Pons (tissue), 1 donor: ENCODE data around the gene POPDC2.
A peak's percentile ranks its signal among the peaks of the same experiment; 100 is the strongest.
"Not testable (repeated sequence)": the region's sequence is repeated elsewhere in the genome, so short reads cannot be mapped to it uniquely, and the experiment has no call there.

Experiments used
- DNase-seq: peaks from one replicate; pipeline ENCODE4 v3.0.0-alpha.2; 2016; ENCODE audit warnings: low spot score

Gene POPDC2, protein sequence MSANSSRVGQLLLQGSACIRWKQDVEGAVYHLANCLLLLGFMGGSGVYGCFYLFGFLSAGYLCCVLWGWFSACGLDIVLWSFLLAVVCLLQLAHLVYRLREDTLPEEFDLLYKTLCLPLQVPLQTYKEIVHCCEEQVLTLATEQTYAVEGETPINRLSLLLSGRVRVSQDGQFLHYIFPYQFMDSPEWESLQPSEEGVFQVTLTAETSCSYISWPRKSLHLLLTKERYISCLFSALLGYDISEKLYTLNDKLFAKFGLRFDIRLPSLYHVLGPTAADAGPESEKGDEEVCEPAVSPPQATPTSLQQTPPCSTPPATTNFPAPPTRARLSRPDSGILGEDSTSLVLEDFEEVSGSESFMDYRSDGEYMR

DNA sequence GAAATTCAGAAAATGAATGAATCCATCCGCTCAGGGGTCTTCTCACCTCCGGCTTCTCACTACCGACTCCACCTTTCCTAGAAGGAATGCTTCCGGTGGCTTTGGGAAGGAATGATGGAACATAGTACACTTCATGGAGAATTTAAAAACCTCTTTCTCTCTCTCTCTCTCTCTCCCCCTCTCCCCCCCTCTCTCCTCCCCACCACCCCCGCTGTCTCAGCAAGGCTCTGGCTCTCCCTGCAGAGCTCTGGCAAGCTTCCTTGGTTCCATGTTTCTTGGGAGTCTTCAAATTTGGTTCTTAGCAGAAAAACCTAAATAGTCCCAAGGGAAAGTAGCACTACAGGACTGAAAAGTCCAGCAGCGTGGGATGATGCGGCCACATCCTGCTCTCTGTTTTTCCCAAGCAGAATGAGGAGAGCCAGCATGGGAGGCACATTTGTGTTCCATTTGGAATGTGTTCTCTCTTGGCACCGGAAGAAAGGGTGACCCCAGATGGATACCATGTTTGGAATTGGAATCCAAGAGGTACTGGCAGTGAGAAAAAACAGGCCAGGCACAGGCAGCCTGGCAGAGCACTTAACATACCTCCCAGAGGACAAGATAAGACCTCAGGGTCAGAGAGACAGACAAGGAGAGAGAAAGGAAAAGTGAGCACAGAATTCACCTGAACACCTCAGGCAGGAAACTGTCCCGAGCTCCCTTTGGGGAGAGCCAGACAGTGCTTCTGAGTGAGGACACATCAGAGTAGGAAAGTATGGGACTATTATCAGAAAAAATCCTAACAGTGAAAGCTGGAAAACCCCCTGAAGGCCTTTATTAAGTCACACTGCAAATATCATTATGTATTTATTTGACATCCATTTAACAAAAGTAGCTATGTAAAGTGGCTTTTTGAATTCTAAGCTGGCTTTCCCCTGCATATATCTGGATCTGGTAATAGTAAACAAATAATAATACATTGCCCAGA lies at the start of gene POPDC2:
TSS of gene POPDC2 (minus strand) at position 116 of the 967 bp plus-strand sequence. CDS start 166 bp downstream, outside the sequence.
- no peak for DNase-seq

DNA sequence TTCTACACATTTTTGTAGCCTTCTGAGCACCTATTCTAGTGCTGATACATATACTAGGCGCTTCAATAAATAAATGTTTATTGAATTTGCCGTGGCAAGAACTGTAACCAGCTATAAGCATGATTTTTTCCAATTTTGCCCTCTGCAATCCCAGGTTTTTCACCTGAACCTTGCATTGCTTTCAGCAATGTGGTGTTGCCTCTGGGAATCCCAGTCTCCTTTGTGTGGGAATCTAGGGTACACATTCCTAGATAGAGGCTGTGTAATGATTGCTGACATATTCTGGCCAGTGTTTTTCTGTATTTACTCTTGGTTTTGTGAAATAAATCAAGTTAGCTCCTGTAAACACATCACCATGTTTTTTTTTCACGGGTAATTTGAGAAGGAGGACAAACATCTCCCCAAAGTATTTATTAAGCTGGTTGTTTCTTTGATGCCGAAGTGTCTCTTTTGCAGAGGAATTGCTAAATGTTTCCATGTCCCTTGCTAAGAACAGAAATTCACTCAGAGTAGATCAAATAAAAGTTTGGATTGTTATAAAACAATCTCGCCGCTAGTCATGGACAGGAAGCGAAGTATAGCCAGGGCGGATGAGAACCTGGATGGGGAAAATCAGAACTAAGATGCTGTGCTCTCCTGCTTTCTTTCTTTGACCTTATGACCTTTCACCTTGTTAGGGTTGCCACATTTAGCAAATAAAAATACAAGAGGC lies 43.6 kb upstream of the POPDC2 start:
- DNase-seq, result no peak

DNA sequence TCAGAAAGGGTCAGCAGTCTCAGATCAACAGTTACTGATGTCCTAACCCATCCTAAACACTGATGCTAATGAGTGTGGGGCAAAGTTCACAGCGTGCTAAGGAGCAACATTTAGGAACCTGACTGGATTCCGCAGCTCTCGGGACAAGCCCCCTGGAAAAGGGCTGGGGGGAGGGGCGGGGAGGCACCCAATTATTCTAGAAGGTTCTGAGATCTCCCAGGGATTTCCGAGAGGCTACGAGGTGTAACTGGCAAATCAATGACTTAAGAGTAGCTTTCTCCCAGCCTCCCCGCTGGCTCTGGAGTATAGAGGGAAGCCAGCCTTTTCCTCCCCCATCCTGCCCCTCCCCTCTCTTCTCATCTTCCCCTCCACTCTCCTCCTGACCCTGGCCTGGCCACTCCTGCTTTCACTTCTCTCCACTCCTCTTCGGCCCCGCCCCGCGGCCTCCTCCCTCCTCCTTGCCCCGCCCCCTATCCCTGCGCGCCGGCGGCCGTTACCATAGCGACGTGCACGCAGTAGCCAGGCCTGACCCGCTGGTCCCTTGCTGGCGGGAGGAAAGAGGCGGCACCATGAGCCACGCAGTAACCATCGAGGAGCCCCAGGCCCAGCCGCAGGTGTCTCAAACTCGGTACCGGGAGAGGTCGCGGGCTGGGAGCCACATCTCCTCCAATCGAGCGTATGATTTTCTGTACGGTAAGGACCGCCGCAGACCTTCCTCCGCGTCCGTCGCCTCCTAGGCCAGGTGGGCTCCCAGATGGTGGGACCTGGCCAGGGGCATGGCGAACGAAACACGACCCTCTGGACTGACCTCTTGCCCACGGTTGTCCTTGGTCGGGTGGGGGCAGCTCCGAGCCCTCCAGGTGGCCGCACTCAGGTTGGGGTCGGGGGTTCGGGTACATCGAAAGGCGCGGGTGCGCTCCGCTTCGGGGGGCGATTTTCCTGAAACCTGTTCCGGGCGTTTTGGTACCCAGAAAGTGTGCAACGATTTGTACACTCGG lies 42.4 kb upstream of the POPDC2 start, which contains the start of gene CFAP91:
TSS of gene CFAP91 (plus strand) at position 493 of the 998 bp plus-strand sequence. CDS start at position 570, 77 bp downstream.
- peak; percentile 92 for DNase-seq

DNA sequence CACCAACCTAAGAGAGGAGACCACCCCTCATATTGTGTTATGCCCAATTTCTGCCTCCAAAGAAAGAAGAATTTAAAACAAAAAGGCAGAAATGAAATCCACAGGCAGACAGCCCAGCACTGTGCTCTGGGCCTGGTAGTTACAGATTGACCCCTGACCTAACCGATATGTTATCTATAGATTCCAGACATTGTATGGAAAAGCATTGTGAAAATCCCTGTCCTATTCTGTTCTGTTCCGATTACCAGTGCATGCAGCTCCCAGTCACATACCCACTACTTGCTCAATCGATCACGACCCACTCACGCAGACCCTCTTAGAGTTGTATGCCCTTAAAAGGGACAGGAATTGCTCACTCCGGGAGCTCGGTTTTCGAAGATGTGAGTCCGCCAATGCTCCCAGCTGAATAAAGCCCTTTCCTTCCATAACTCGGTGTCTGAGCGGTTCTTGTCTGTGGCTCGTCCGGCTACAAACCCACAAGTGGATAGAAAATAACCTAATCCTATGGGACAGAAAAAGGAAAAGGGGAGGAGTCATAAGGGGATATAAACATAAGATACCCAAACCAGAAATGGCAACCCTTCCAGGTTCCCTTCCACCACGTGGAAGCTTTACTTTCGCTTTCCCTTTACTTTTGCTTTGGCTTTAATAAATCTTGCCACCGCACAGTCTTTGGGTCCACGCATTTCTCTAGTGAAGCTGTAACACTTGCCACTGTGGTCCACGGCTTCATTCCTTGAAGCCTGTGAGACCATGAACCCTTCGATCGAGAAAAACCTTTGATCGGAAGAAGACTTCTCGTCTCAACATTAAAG lies 40.7 kb upstream of the POPDC2 start:
- no peak for DNase-seq

DNA sequence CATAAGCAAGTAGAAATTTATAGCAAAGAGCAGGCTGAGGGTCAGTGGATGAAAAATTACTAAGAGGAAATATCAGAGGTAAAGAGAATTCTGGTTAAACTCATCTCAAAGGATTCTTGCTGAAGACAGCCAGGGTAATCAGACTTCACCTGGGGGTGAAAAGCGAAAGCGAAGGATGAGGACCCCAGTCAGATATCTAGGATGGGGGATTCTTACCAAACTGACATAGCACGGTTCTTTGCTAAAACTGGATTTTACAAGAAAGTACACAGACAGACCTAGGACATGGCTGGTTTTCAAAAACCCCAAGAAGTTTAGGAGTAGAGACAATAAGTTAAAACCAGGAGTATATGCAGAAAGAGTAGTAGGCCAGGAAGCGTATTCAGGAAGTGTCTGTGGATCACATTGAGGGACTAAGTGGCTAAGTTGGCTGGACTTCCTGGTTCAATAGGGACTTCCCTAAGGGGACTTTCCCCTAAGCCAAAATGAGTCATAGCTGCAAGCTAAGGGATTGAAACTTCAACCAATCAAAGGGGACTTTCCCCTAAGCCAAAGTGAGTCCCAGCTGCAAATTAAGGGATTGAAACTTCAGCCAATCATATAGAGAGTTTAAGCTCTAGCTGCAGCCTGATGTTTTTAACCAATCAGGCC lies 40.0 kb upstream of the POPDC2 start:
- DNase-seq, result peak; percentile 52

DNA sequence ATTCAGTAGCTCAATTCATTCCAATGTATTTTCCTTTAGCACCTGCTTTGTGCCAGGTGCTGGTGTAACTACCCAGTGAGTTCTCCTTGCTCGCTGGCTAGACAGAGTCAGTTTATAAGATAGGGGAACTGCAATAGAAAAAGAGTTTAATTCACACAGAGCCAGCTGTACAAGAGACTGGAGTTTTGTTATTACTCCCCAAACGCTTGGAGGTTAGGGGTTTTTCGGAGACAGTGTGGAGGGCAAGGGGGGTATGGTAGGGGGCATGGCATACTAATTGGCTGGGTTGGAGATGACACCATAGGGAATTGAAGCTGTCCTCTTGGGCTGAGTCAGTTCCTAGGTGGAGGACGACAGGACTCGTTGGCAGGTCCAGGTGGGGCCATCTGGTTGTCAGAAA lies 37.0 kb upstream of the POPDC2 start:
- DNase-seq, result no peak

DNA sequence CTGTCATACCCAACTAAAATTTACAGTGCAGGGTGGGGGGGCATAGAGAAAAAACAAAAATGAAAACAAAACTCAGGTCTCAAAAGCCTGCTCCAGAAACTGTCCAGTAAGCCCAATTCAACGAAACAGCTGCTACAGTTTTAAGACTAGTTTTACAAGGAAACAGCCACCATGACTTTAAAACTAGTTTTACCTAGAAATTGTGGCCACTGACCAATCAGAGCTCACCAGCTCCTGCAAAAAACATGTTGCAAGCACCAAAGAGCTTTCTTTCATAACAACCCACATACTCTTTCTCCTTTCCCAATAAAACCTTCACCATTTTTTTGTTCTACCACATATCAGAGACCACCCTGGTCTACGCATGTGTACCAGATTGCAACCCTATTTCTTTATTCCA lies 35.1 kb upstream of the POPDC2 start:
- DNase-seq, result no peak

DNA sequence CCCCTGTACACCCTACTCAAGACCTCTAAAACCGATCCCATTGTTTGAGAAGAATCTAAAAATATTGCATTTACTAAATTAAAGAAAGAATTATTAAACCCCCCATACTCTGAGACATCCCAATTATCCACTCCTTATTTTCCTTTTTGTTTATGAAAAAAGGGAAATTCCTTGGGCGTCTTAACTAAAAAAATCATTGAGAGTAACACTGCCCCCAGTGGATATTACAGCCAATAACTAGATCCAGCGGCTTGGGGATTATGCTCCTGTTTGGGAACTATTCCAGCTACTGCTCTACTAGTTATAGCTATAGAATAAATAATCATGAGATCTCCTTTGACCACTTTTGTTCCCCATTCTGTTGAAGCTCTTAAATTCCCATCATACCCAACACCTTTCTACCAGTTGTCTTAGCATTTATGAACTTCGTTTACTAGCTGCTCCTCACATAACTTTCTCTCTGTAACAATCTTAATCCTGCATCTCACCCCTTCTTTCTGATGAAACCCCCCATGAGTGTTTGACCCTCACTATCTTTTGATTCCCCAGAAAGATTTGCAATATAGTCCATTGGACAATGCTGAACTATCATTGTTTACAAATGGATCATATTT lies 29.8 kb upstream of the POPDC2 start:
- no peak for DNase-seq

DNA sequence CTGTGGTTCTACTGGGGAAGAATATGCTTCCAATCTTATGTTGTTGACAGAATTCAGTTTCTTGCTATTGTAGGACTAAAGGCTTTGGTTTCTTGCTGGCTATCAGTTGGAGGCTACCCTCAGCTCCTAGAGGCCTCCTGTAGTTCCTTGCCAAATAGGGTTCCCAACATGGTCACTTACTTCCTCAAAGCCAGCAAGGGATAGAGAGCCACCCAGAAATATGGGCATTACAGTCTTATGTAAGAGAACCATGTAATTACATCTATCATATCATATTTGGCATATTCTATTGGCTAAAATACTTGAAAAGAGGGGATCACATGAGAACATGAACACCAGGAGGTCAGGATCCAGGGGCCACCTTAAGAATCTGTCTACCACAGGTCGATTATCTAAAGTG lies 23.0 kb upstream of the POPDC2 start:
- DNase-seq, result no peak

DNA sequence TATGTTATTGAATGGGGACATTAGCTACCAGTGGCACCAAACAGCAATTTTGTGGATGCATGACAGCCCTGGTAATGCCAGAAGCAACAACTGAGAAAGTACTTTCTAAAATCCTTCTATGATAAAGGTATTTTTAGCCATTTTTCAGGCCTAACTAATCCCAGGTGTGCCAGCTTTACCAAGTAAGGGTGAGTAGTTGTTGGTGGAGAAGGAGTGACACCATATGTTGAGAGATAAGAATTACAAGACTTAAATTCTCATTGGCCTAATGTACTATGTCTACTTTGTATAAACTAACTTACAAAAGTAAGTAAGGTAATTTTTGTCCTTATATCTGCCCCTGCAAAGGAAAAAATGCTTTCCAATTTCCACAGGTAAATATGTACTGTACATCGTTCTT lies 20.9 kb upstream of the POPDC2 start:
- DNase-seq, result no peak

DNA sequence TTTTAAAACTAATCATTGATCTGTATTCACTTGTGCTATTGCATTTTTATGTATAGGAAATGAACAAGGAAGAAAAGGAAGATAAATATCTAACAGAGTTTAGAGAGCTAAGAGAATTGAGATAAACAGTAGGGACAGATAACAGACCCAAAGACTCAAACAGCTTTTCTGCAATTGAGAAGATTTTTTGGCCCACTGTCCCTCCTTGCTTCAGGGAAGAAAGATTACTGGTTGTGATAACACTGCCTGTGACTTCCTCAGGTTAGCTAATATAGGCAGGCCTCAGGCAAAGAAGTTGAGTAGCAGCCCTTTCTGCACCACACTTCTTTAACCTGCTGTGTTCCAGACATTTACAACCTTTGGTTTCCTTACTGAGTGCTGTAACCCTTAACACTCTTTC lies 19.5 kb upstream of the POPDC2 start:
- no peak for DNase-seq

DNA sequence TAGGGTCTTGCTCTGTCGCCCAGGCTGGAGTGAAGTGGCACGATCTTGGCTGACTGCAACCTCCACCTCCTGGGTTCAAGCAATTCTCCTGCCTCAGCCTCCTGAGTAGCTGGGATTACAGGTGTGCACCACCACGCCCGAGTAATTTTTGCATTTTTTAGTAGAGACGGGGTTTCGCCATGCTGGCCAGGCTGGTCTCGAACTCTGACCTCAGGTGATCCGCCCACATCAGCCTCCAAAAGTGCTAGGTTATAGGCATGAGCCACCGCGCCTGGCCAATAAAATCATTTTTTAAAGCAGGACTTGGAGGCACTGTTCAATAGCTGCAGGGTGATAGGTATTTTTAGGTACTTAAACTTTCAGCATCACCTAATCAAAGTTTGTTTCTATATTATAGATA lies 17.8 kb upstream of the POPDC2 start:
- not testable (repeated sequence) for DNase-seq

DNA sequence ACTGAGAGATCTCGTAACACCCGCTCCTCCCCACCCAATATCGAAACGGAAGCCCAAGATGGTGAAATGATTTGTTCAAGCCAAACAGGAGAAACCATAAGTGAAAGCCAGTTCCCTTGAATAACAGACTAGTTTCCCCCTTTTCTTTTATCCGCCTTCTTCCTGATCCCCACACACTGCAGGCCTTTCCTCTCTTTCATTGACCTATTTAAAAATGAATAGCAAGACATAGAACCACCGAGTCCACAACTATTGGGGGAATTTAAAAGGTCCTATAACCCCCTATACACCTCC lies 17.2 kb upstream of the POPDC2 start:
- no peak for DNase-seq

DNA sequence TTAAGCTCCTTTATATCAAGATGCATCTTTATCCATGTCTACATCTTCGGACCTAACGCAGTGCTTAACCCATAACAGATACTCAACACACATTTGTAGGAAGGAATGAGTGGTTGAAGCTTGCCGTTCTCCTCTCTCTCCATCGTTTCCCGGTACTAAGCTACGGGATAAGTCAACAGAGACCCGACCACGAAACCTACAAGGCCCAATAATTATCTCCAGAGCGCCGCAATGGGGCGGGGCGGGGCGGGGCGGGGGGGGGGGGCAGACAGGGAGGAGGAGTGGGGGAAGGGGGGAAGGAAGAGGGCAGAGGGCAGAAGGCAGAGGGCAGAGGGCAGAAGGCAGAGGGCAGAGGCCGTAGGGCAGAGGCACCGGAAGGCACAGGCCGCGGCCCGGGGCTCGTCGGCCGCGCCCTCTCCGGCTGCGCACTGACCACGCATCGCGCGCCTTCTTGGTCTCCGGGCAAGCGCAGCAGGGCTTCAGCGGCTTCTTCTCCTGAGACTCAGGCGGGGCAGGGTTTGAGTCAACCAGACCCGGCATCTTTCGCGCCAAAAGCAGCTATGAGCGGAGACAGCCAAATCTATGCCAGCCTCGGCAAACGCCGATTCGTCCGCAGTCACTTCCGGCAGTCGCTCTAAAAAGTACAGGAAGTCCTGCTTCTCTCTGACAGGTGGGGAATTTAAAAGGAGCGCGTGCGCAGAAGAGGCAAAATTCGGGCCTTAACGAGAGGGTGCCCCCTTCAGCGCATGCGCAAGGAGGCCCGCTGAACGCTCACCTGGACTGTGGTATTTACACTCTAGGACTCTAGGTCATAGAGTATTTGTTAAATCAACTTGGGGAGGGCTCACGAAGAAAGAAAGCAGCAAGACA lies 16.6 kb upstream of the POPDC2 start, which contains the start of gene COX17:
TSS of gene COX17 (minus strand) at position 636 of the 870 bp plus-strand sequence. CDS start at position 540, 96 bp downstream.
- peak; percentile 97 for DNase-seq

DNA sequence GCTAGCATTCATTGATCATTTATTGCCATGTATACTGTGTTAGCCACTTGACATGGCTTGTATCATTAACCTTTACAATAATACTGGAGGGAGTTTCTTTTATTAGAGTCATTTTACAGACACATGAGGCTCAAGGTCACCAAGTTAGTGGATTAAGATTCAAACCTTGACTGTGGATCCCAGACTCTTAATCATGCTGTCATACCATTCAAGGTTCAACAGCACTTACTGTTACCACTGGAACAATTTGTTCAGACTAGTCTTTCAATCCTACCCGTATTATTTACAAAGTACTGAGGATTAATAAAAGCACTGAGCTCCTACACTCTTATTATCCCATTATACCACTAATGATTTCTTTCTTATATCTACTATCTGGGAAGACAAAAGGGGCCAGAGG lies 15.6 kb upstream of the POPDC2 start:
- DNase-seq, result no peak

DNA sequence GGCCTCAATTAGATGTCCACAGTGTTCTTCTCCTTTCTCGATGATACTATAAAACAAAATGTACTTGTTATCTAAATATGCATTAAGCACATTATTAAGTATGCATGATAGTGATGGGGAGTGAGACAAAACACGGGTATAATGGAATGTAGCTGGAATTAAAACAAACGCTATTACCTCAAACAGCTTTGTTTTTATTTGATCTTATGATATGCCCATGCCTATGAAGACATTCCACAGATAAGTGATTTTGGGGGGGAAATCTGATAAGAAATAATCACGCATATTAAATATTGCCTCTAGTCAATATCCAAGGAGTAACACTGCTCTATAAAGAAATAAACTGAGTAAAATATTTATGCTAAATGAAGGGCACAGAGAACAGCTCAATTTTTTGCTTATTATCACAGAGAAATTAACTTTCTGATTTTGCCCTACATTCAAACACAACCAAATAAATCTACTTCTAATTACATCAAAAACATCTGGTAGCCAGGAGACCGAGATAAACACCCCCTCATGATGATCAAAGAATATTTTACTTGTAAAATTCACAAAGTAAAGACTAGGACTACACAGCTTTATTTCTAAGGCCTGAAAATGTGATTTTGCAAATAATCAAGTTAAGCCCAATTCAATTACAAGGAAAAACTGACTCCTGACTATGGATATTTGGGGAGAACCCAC lies 14.9 kb upstream of the POPDC2 start:
- DNase-seq, result no peak

DNA sequence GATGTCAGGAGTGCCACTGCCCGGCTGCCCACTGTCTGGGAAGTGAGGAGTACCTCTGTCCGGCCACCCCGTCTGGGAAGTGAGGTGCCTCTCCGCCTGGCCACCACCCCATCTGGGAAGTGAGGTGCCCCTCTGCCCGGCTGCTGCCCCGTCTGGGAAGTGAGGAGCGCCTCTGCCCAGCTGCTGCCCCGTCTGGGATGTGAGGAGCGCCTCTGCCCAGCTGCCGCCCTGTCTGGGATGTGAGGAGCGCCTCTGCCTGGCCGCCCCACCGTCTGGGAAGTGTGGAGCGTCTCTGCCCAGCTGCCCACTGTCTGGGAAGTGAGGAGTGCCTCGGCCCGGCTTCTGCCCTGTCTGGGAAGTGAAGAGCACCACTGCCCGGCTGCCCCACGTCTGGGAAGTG lies 13.5 kb upstream of the POPDC2 start:
- no peak for DNase-seq

DNA sequence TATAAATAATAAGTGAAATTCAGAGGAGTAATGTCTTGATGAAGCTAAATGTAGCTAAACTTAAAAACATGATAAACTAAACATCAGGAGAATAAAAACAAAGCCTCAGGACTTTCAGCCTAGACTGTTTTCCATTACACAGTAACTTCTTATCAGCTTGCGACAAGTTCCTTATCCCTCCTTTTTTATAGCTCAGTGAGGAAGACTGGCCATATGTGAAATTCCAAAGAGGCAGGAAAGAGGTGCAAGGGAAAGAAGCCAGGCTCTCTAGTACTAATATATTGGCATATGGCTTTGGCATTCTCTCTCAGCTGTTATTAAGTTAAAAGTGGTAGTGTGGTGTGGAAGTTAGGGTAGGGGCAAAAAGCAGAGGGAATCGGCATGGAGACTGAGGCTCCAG lies 12.4 kb upstream of the POPDC2 start:
- DNase-seq, result no peak
